IMR-90 (cell line): Measurements from ENCODE around the gene PRSS23. TPM values are rescaled to one million over a fixed set of nuclear protein-coding genes. Genes with fewer than 3 reads are reported as not detected.

ENCODE experiments used
- ATAC-seq: fragments of 200-7000 bp; cut with Tn5 transposase; 2 replicates; pipeline ENCODE4 v1.9.1; 2020; ENCODE audit warnings: low read depth, mild to moderate bottlenecking, moderate library complexity
- BruUV-seq: library from RNA; stranded (reverse); fragments of 400-500 nt; replicated peaks from 2 replicates; lab custom pipeline; 2021; lab: Mats Ljungman, UMichigan
- CTCF ChIA-PET: fragments of 300-600 bp; formaldehyde crosslinking; extraction: SDS; loops from one replicate; lab custom pipeline; 2021; ENCODE audit warnings: antibody characterized with exemption; lab: Yijun Ruan, JAX
- POLR2A ChIA-PET: fragments of 300-600 bp; sonication (Branson Sonifier 250); formaldehyde crosslinking; loops from one replicate; lab custom pipeline; 2022; ENCODE audit warnings: antibody characterized with exemption; ENCODE audit not compliant: unreplicated experiment; lab: Charles Lee
- DNase-seq: peaks from one replicate; pipeline ENCODE4 v3.0.0; 2013
- H2AFZ ChIP-seq: replicated peaks from 2 replicates; pipeline ENCODE3; 2013; ENCODE audit warnings: low read length, mild to moderate bottlenecking; ENCODE audit not compliant: poor library complexity
- H2AK5ac ChIP-seq: 2 replicates; pipeline ENCODE4 v1.6.1; 2013; ENCODE audit warnings: low read depth, low read length, inconsistent platforms
- H2AK9ac ChIP-seq: replicated peaks from 2 replicates; pipeline ENCODE3; 2013; ENCODE audit warnings: mild to moderate bottlenecking, low read depth, low read length, moderate library complexity; ENCODE audit not compliant: poor library complexity
- H2BK120ac ChIP-seq: 2 replicates; pipeline ENCODE4 v1.6.1; 2013; ENCODE audit warnings: low read depth, low read length, inconsistent platforms
- H2BK15ac ChIP-seq: 3 replicates; pipeline ENCODE4 v1.6.1; 2013; ENCODE audit warnings: low read depth, low read length, inconsistent platforms
- H2BK20ac ChIP-seq: 2 replicates; pipeline ENCODE4 v1.6.1; 2013; ENCODE audit warnings: low read depth, mild to moderate bottlenecking, inconsistent platforms, low read length, moderate library complexity
- H2BK5ac ChIP-seq: 2 replicates; pipeline ENCODE4 v1.6.1; 2013; ENCODE audit warnings: mild to moderate bottlenecking, low read depth, low read length, inconsistent platforms; ENCODE audit not compliant: poor library complexity, severe bottlenecking
- H3K14ac ChIP-seq: replicated peaks from 2 replicates; pipeline ENCODE4 v1.6.1; 2013; ENCODE audit warnings: low read depth, low read length, inconsistent platforms
- H3K18ac ChIP-seq: 2 replicates; pipeline ENCODE4 v1.6.1; 2013; ENCODE audit warnings: low read depth, low read length, control low read depth
- H3K23ac ChIP-seq: 2 replicates; pipeline ENCODE4 v1.6.1; 2013; ENCODE audit warnings: low read depth, low read length, inconsistent platforms
- H3K27ac ChIP-seq: 2 replicates; pipeline ENCODE4 v1.5.1; 2013; ENCODE audit warnings: mild to moderate bottlenecking, control low read depth, low read length; ENCODE audit not compliant: insufficient read depth
- H3K27me3 ChIP-seq: 2 replicates; pipeline ENCODE4 v1.6.1; 2013; ENCODE audit warnings: low read length; ENCODE audit not compliant: control insufficient read depth, insufficient read depth
- H3K36me3 ChIP-seq: 2 replicates; pipeline ENCODE4 v1.6.1; 2013; ENCODE audit warnings: low read length, mixed read lengths; ENCODE audit not compliant: control insufficient read depth, insufficient read depth
- H3K4ac ChIP-seq: 2 replicates; pipeline ENCODE4 v1.6.1; 2013; ENCODE audit warnings: low read depth, low read length, inconsistent platforms
- H3K4me1 ChIP-seq: 2 replicates; pipeline ENCODE4 v1.6.1; 2013; ENCODE audit warnings: low read length, mixed read lengths; ENCODE audit not compliant: control insufficient read depth, insufficient read depth
- H3K4me2 ChIP-seq: 2 replicates; pipeline ENCODE4 v1.6.1; 2013; ENCODE audit warnings: low read depth, mild to moderate bottlenecking, control low read depth, low read length, moderate library complexity
- H3K4me3 ChIP-seq: 2 replicates; pipeline ENCODE4 v1.5.1; 2013; ENCODE audit warnings: low read depth, mild to moderate bottlenecking, control low read depth, low read length, moderate library complexity; ENCODE audit not compliant: insufficient read depth
- H3K56ac ChIP-seq: 2 replicates; pipeline ENCODE4 v1.6.1; 2013; ENCODE audit warnings: low read length, inconsistent platforms; ENCODE audit not compliant: insufficient read depth; ENCODE audit errors: extremely low read depth
- H3K79me1 ChIP-seq, 2 experiments: 2 replicates each; pipeline ENCODE4 v1.6.1; 2013; ENCODE audit warnings: low read length in 2 of 2, inconsistent platforms in 1 of 2, low read depth in 1 of 2
- H3K9ac ChIP-seq: 2 replicates; pipeline ENCODE4 v1.6.1; 2013; ENCODE audit warnings: low read depth, low read length, control low read depth
- H3K9me1 ChIP-seq: 2 replicates; pipeline ENCODE4 v1.6.1; 2013; ENCODE audit warnings: low read length, inconsistent platforms; ENCODE audit not compliant: insufficient read depth
- H3K9me3 ChIP-seq: 2 replicates; pipeline ENCODE4 v1.6.1; 2013; ENCODE audit warnings: low read length; ENCODE audit not compliant: control insufficient read depth, insufficient read depth
- H4K20me1 ChIP-seq: 2 replicates; pipeline ENCODE4 v1.6.1; 2013; ENCODE audit warnings: low read length, inconsistent platforms; ENCODE audit not compliant: insufficient read depth
- H4K5ac ChIP-seq: 2 replicates; pipeline ENCODE4 v1.6.1; 2013; ENCODE audit warnings: mild to moderate bottlenecking, low read depth, low read length, control low read depth
- H4K8ac ChIP-seq, 2 experiments: 2 replicates each; pipeline ENCODE4 v1.6.1; 2013; ENCODE audit warnings: low read depth in 2 of 2, low read length in 2 of 2, control low read depth in 1 of 2, inconsistent platforms in 1 of 2
- H4K91ac ChIP-seq: 2 replicates; pipeline ENCODE4 v1.6.1; 2013; ENCODE audit warnings: low read depth, low read length, inconsistent platforms; ENCODE audit not compliant: insufficient read depth
- CHD1 ChIP-seq: IDR thresholded peaks from 2 replicates; pipeline ENCODE4 v1.6.1; 2012; ENCODE audit warnings: low read depth, low read length, improper control_type of control experiment
- FOS ChIP-seq: fragments of 150-350 bp; IDR thresholded peaks from 2 replicates; pipeline ENCODE4 v1.6.1; 2016; ENCODE audit warnings: low read depth, low read length
- MAZ ChIP-seq: IDR thresholded peaks from 2 replicates; pipeline ENCODE4 v1.6.1; 2012; ENCODE audit warnings: low read depth, mild to moderate bottlenecking, low read length, improper control_type of control experiment, moderate library complexity, borderline replicate concordance
- MXI1 ChIP-seq: IDR thresholded peaks from 2 replicates; pipeline ENCODE4 v1.6.1; 2012; ENCODE audit warnings: low read depth, mild to moderate bottlenecking, low read length, moderate library complexity, borderline replicate concordance
- NFE2L2 ChIP-seq: fragments of 150-350 bp; IDR thresholded peaks from 2 replicates; pipeline ENCODE4 v1.6.1; 2016; ENCODE audit warnings: low read depth, mild to moderate bottlenecking, low read length
- RAD21 ChIP-seq: IDR thresholded peaks from 2 replicates; pipeline ENCODE4 v1.6.1; 2012; ENCODE audit warnings: low read length, improper control_type of control experiment
- RCOR1 ChIP-seq: IDR thresholded peaks from 2 replicates; pipeline ENCODE4 v1.6.1; 2012; ENCODE audit warnings: mild to moderate bottlenecking, low read length, improper control_type of control experiment; ENCODE audit not compliant: insufficient replicate concordance
- RFX5 ChIP-seq: IDR thresholded peaks from 2 replicates; pipeline ENCODE4 v1.8.0; 2012; ENCODE audit warnings: low read depth, mild to moderate bottlenecking, low read length, moderate library complexity
- WGBS, 2 experiments: methylation state at CpG; one replicate each; pipeline versions ENCODE4 v1.1.5 to v1.1.7; 2013; ENCODE audit warnings: missing lambda C conversion rate in 2 of 2; ENCODE audit not compliant: insufficient read length in 1 of 2; ENCODE audit errors: extremely low coverage in 2 of 2; 5-methylcytosine and 5-hydroxymethylcytosine counted together
- dilution Hi-C: fragments of 300-500 bp; cut with HindIII; formaldehyde crosslinking; loops from one replicate; pipeline ENCODE4 v1.14.3; 2018; ENCODE audit warnings: low sequenced_read_pairs; ENCODE audit not compliant: unreplicated experiment
- in situ Hi-C: fragments of 300-500 bp; cut with MboI; formaldehyde crosslinking; loops from 3 replicates; pipeline ENCODE4 v1.14.3; 2019; ENCODE audit warnings: low sequenced_read_pairs, inconsistent platforms, mixed read lengths
- intact Hi-C: fragments of 100-400 bp; cut with micrococcal nuclease; formaldehyde crosslinking; loops from 2 replicates; pipeline ENCODE4 v1.10.0; 2022
- polyA plus RNA-seq, 3 experiments: library from polyadenylated mRNA; depleted of rRNA; stranded (reverse); fragments of >200 nt; gene quantifications; 2 replicates each; pipeline ENCODE4 v1.2.3, GENCODE V29; 2012; ENCODE audit warnings: low replicate concordance in 1 of 3
- total RNA-seq: library from RNA; depleted of rRNA; stranded (reverse); fragments of >200 nt; gene quantifications from 2 replicates; pipeline ENCODE4 v1.2.3, GENCODE V29; 2012

Gene PRSS23
- total and polyA plus RNA-seq, 2 of the 4 experiments (the other 2 are of a cell fraction), result 100 to 199 TPM

DNA sequence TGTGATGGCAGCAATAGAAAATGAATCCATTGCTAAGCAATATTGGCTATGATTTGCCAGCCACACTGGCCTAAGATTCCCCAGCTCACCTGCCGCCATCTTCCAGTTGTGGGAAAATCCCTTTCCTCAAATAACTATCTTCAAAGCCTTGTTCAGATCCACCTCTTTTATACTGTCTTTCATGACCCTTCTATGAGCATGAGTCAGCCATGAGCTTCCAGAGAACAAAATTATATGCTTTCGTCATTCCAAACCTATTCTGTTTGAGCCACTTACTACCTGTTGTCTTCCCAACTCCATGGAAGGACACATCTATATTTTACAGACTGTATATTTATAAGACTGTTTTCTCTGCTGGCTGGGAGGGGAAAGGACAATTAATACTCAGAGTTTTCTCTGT is 25.0 kb upstream of the PRSS23 start:
- DNase-seq (no peak), ATAC-seq (no peak)
- POLR2A ChIA-PET, result no interaction called here
- Histone ChIP-seq H2BK5ac (no peak overlapping the region), H3K4ac (no peak overlapping the region), H3K4me1 (no peaks in the 10 kb centered on the region; the same call in 1 of the 2 replicates), H3K14ac (no peak overlapping the region), H4K20me1 (no peaks in the 10 kb centered on the region), H3K27me3 (no peaks in the 10 kb centered on the region), H3K36me3 (no peaks in the 10 kb centered on the region), H2AFZ (no peak overlapping the region), H3K4me2 (no peak overlapping the region), H2BK120ac (no peak overlapping the region), H2BK15ac (no peak overlapping the region), H3K4me3 (no peak overlapping the region), H2AK9ac (no peak overlapping the region), H2BK20ac (no peak overlapping the region), H4K8ac (no peak overlapping the region), H4K5ac (no peak overlapping the region), H3K9me3 (no peaks in the 10 kb centered on the region), H3K27ac (no peak overlapping the region), H4K91ac (no peak overlapping the region), H3K79me1 (no peaks in the 10 kb centered on the region), H3K18ac (no peak overlapping the region), H3K9me1 (no peaks in the 10 kb centered on the region), H3K56ac (no peak overlapping the region), H3K23ac (no peak overlapping the region), H2AK5ac (no peak overlapping the region), H3K9ac (no peak overlapping the region)
- dilution Hi-C loops, result no loop called here
- BruUV-seq, result no TSS peak
- in situ Hi-C loops, result no loop called here
- TF ChIP-seq FOS, result no peak
- TF ChIP-seq RFX5, result no peak
- no peak for TF ChIP-seq RAD21
- TF ChIP-seq CHD1, result no peak
- no peak for TF ChIP-seq MAZ
- no peak for TF ChIP-seq MXI1
- TF ChIP-seq RCOR1, result no peak
- TF ChIP-seq NFE2L2, result no peak
- intact Hi-C loops, result no loop called here
- 100% methylated on average over 1 of the region's 2 CpGs; no CpG with 5 or more reads in 1 of the 2 experiments for whole genome bisulfite sequencing, 2 experiments
- CTCF ChIA-PET, result no interaction called here
